GM10266 (cell line): Measurements from ENCODE around the gene DUXA.
A peak's percentile ranks its signal among the peaks of the same experiment; 100 is the strongest.
"Not testable (repeated sequence)": the region's sequence is repeated elsewhere in the genome, so short reads cannot be mapped to it uniquely, and the experiment has no call there.

Experiments used
- DNase-seq: peaks from one replicate; pipeline ENCODE4 v3.0.0; 2012; ENCODE audit errors: extremely low spot score
- CTCF ChIP-seq: IDR thresholded peaks from 2 replicates; pipeline ENCODE4 v1.5.1; 2012; ENCODE audit warnings: mild to moderate bottlenecking, low read depth; ENCODE audit not compliant: control insufficient read depth, insufficient read depth; ENCODE audit errors: missing control alignments

DUXA gene

GRCh38 chr19:57167385-57167784 lies at the start of gene DUXA:
Gene DUXA (minus strand): TSS chr19:57167485. CDS start chr19:57167443, 42 bp downstream.
- TF ChIP-seq CTCF = no peak
- DNase-seq = no peak

DNA sequence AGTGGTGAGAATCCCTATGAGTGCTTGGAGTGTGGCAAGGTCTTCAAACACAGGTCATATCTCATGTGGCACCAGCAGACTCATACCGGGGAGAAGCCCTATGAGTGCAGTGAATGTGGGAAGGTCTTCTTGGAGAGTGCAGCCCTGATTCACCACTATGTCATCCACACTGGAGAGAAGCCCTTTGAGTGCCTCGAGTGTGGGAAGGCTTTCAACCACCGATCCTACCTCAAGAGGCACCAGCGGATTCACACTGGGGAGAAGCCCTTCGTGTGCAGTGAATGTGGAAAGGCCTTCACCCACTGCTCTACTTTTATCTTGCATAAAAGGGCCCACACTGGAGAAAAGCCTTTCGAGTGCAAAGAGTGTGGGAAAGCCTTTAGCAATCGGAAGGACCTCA lies 44.8 kb upstream of the DUXA start:
- no peak for DNase-seq
- TF ChIP-seq CTCF = no peak

- DNase-seq = no peak
- no peak for TF ChIP-seq CTCF
Observed at GRCh38 chr19:57210381-57210780, 43.1 kb upstream of the DUXA start.

GRCh38 chr19:57202160-57202559 lies 34.9 kb upstream of the DUXA start:
- no peak for DNase-seq
- TF ChIP-seq CTCF = no peak

GRCh38 chr19:57197874-57198273 lies 30.6 kb upstream of the DUXA start:
- not testable (repeated sequence) for DNase-seq

GRCh38 chr19:57192993-57193392 lies 25.7 kb upstream of the DUXA start:
- no peak for TF ChIP-seq CTCF
- no peak for DNase-seq

GRCh38 chr19:57192077-57192420 lies 24.8 kb upstream of the DUXA start:
- peak; percentile 33 for DNase-seq
- TF ChIP-seq CTCF = no peak
